Muscle of leg (tissue), 11 donors: ENCODE measurements around the gene GPR63. TPM values are rescaled to one million over a fixed set of nuclear protein-coding genes. Genes with fewer than 3 reads are reported as not detected.
A peak's percentile ranks its signal among the peaks of the same experiment; 100 is the strongest.

ENCODE experiments used
- DNase-seq: peaks from one replicate; pipeline ENCODE4 v3.0.0; 2013
- H3K27ac ChIP-seq: one replicate; pipeline ENCODE4 v1.5.1; 2013; ENCODE audit warnings: mild to moderate bottlenecking, low read length, control low read depth
- H3K27me3 ChIP-seq: one replicate; pipeline ENCODE4 v1.6.1; 2013; ENCODE audit warnings: low read length; ENCODE audit not compliant: control insufficient read depth, insufficient read depth
- H3K36me3 ChIP-seq: one replicate; pipeline ENCODE4 v1.6.1; 2013; ENCODE audit warnings: low read length; ENCODE audit not compliant: control insufficient read depth, insufficient read depth
- H3K4me1 ChIP-seq: one replicate; pipeline ENCODE4 v1.6.1; 2013; ENCODE audit warnings: low read length; ENCODE audit not compliant: control insufficient read depth, insufficient read depth
- H3K4me3 ChIP-seq: one replicate; pipeline ENCODE4 v1.5.1; 2013; ENCODE audit warnings: low read length, control low read depth
- H3K9me3 ChIP-seq: replicated peaks from 2 replicates; pipeline ENCODE4 v1.6.1; 2013; ENCODE audit warnings: low read depth, low read length; ENCODE audit not compliant: control insufficient read depth
- WGBS: methylation state at CpG from one replicate; pipeline ENCODE4 v1.1.5; 2013; ENCODE audit warnings: missing lambda C conversion rate; ENCODE audit not compliant: insufficient coverage; 5-methylcytosine and 5-hydroxymethylcytosine counted together
- polyA plus RNA-seq, 8 donors: library from polyadenylated mRNA; unstranded; fragments of 120-200 nt; gene quantifications; one replicate each; pipeline versions ENCODE4 v1.2.1 to v1.2.3, GENCODE V29; 2013; ENCODE audit warnings: inconsistent platforms in 1 of 8, low replicate concordance in 1 of 8; ENCODE audit not compliant: insufficient read length in 8 of 8, insufficient read depth in 1 of 8
- total RNA-seq: library from RNA; stranded (reverse); fragments of 120-200 nt; gene quantifications from one replicate; pipeline ENCODE4 v1.2.4, GENCODE V29; 2013

Gene GPR63
- total and polyA plus RNA-seq, 9 donors: 2.2 to 3.8 (median 2.7) TPM

DNA sequence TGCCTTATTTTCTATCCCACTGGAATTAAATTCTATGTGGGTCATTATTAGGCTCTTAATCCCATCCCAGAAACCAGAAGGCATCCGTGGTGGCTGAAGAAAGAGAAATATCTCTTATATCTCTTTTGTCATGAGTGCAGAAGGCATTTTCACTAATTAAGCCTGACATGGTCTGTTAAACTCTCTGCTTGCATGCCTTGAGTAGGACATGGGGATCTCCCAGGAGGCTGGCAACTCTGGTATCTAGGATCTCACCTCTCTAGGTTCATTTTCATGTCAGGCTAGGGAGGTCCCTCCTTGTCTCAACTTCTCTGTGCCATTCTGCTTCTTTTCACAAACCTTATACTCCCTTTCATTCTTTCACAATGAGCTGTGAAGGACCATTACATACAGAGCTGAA is 25.3 kb upstream of the GPR63 start:
- no peaks in the 10 kb centered on the region for H3K27me3 ChIP-seq
- WGBS: no CpG with 5 or more reads among the region's 1 CpG

DNA sequence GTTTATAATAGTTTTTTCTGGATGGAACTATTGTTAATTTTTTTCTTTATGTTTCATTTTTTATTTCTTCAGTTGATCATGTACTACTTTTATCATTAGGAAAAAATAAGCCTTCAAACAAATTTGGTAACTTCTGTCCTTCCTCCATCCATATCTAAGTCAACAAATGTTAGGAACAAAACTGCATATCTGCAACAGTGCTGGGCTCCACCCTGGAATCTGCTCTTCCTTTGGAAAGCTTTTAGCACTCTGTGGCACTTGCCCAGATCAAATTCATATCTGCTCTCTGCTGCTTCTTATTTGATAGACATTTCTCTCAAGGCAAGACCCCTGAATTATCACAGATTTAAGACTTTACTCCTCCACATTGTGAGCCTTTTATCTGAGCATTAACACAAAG is 24.3 kb upstream of the GPR63 start:
- Histone ChIP-seq H3K36me3 (no peaks in the 10 kb centered on the region), H3K27ac (no peak overlapping the region), H3K9me3 (no peaks in the 10 kb centered on the region), H3K4me3 (no peak overlapping the region), H3K4me1 (no peaks in the 10 kb centered on the region), H3K27me3 (no peaks in the 10 kb centered on the region)
- DNase-seq: no peak

More for the DNA sequence above, 25.3 kb upstream of the GPR63 start:
- Histone ChIP-seq H3K4me1 (no peaks in the 10 kb centered on the region), H3K36me3 (no peaks in the 10 kb centered on the region), H3K4me3 (no peak overlapping the region), H3K9me3 (no peaks in the 10 kb centered on the region), H3K27ac (no peak overlapping the region)
- DNase-seq: no peak

DNA sequence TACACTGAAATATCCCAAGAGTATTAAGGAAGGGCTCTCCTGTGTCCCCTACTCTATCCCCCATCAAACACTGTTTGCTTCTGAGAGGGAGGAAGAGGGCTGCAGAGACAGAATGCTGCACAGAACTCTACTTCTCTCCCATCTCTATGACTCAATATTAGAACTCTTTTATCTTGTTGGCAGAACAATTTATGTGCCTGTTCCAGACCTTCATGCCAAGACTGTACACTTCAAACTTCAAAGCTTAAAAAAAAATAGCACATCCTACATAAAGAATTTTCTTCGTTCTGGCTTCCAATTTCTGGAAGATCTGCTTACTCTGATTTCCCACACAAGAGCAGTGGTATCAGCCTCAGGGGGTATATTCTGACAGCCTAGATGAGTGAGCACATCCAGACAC is 19.6 kb upstream of the GPR63 start:
- no peak for DNase-seq
- Histone ChIP-seq H3K4me3 (no peak overlapping the region), H3K27ac (no peak overlapping the region), H3K36me3 (no peaks in the 10 kb centered on the region), H3K27me3 (no peaks in the 10 kb centered on the region), H3K9me3 (no peaks in the 10 kb centered on the region), H3K4me1 (no peaks in the 10 kb centered on the region)
- 63% methylated on average over 1 of the region's 1 CpG for WGBS

DNA sequence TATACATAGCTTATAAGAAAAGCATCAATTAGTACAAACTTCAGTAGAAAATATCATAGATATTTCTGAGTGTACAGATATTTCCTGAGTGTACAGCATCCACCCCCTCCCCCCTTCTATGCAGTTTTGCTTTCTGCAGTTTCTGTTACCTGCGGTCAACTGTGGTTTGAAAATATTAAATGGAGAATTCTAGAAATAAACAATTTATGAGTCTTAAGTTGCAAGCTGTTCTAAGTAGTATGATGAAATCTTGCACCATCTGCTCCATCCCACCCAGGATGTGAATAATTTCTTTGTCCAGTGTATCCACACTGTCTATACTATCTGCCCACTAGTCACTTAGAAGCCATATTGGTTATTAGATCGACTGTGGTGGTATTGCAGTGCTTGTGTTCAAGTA is 15.8 kb upstream of the GPR63 start:
- no CpG with 5 or more reads among the region's 2 CpGs for WGBS
- no peaks in the 10 kb centered on the region for H3K36me3 ChIP-seq
- H3K4me1 ChIP-seq: no peaks in the 10 kb centered on the region
- no peaks in the 10 kb centered on the region for H3K27me3 ChIP-seq
- DNase-seq: no peak
- H3K4me3 ChIP-seq: no peak overlapping the region
- H3K27ac ChIP-seq: no peak overlapping the region
- H3K9me3 ChIP-seq: no peaks in the 10 kb centered on the region

DNA sequence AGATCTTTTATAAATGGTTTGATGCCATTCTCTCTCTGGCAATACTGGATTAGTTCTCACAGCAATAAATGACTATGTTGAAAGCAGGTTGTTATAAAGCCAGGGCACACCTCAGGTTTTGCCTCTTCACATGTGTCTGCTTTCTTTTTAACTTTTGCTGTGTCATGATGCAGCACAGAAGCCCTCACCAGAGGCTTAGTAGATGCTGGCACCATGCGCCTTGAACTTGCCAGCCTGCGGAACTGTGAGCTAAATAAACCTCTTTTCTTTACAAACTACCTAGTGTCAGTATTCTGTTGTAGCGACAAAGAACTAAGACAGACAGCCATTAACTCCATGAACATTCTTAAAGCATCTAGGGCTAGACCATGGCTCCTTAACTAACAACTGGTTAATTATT is 15.3 kb upstream of the GPR63 start:
- Histone ChIP-seq H3K27me3 (no peaks in the 10 kb centered on the region), H3K4me3 (no peak overlapping the region), H3K4me1 (no peaks in the 10 kb centered on the region), H3K27ac (no peak overlapping the region), H3K9me3 (peaks cover 2% of the 10 kb centered on the region), H3K36me3 (no peaks in the 10 kb centered on the region)
- 94% methylated on average over 3 of the region's 3 CpGs for WGBS
- DNase-seq: no peak

DNA sequence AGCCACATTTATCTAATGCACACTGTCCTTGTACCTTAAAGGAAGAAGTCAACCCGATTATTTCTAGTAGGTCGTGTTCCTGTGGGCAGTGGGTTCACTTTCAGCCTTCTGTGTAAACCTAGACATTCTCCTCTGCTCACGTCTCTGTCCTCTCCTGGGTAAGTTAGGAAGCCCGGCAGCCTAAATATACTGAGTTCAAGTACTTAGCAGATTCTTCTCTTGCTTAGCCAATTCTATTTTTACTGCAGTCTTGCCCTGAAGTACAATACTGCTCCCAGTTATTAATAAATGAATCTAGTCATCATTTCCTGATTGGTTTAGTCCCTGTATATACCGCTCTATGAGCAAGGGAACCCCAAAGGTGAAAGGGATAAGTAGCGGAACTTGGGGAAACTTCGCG is 14.6 kb upstream of the GPR63 start:
- H3K27ac ChIP-seq: no peak overlapping the region
- H3K27me3 ChIP-seq: no peaks in the 10 kb centered on the region
- DNase-seq: no peak
- no peak overlapping the region for H3K4me3 ChIP-seq
- no peaks in the 10 kb centered on the region for H3K36me3 ChIP-seq
- 60% methylated on average over 1 of the region's 8 CpGs for WGBS
- peaks cover 2% of the 10 kb centered on the region for H3K9me3 ChIP-seq
- H3K4me1 ChIP-seq: no peaks in the 10 kb centered on the region

- H3K36me3 ChIP-seq: no peaks in the 10 kb centered on the region
- H3K4me1 ChIP-seq: no peaks in the 10 kb centered on the region
- H3K27ac ChIP-seq: no peak overlapping the region
- no CpG with 5 or more reads among the region's 2 CpGs for WGBS
- H3K27me3 ChIP-seq: no peaks in the 10 kb centered on the region
- peaks cover 2% of the 10 kb centered on the region for H3K9me3 ChIP-seq
- DNase-seq: no peak
- no peak overlapping the region for H3K4me3 ChIP-seq
Measured at GRCh38 chr6:96849615-96850014, 12.3 kb upstream of the GPR63 start.

GRCh38 chr6:96844530-96844929 is 7.3 kb upstream of the GPR63 start:
- no peaks in the 10 kb centered on the region for H3K4me1 ChIP-seq
- no peak overlapping the region for H3K4me3 ChIP-seq
- no peak for DNase-seq
- H3K27me3 ChIP-seq: no peaks in the 10 kb centered on the region
- H3K9me3 ChIP-seq: peaks cover 2% of the 10 kb centered on the region
- H3K36me3 ChIP-seq: no peaks in the 10 kb centered on the region
- no peak overlapping the region for H3K27ac ChIP-seq

- H3K4me3 ChIP-seq: no peak overlapping the region
- peaks cover 9% of the 10 kb centered on the region for H3K4me1 ChIP-seq
- DNase-seq: no peak
- WGBS: 60% methylated on average over 1 of the region's 2 CpGs
- peaks cover 12% of the 10 kb centered on the region for H3K27me3 ChIP-seq
- no peaks in the 10 kb centered on the region for H3K36me3 ChIP-seq
- no peak overlapping the region for H3K27ac ChIP-seq
- no peaks in the 10 kb centered on the region for H3K9me3 ChIP-seq
Measured at GRCh38 chr6:96841345-96841744, 4.1 kb upstream of the GPR63 start.

- peak; percentile 22 for DNase-seq
- Histone ChIP-seq H3K27me3 (peaks cover 12% of the 10 kb centered on the region), H3K9me3 (no peaks in the 10 kb centered on the region), H3K27ac (no peak overlapping the region), H3K4me3 (peak overlapping the region; percentile 75), H3K4me1 (peaks cover 9% of the 10 kb centered on the region), H3K36me3 (no peaks in the 10 kb centered on the region)
- WGBS: 0% methylated on average over 20 of the region's 27 CpGs
Measured at GRCh38 chr6:96836631-96837080, 621 bp downstream of the GPR63 start.

GRCh38 chr6:96834070-96834469 is 3.2 kb downstream of the GPR63 start:
- H3K36me3 ChIP-seq: peaks cover 3% of the 10 kb centered on the region
- no CpG with 5 or more reads among the region's 2 CpGs for WGBS
- H3K27ac ChIP-seq: no peak overlapping the region
- no peak for DNase-seq
- no peaks in the 10 kb centered on the region for H3K9me3 ChIP-seq
- H3K4me3 ChIP-seq: no peak overlapping the region
- H3K4me1 ChIP-seq: peaks cover 9% of the 10 kb centered on the region
- peaks cover 12% of the 10 kb centered on the region for H3K27me3 ChIP-seq
